GM18517 (cell line): ENCODE measurements around the gene FBXO40.

Source experiments
- ATAC-seq: cut with Tn5 transposase; IDR thresholded peaks from one replicate; pipeline ENCODE4 v1.9.1; 2021; ENCODE audit warnings: mild to moderate bottlenecking, moderate library complexity; ENCODE audit not compliant: unreplicated experiment

FBXO40 gene

GRCh38 chr3:121660356-121661171, 67.4 kb downstream of the FBXO40 start, which contains the start of gene HCLS1:
HCLS1 (minus strand) TSS chr3:121660903; CDS start chr3:121658347, 2,556 bp downstream.
- ATAC-seq, result peak; percentile 81

GRCh38 chr3:121661376-121661775, 68.2 kb downstream of the FBXO40 start:
- no peak for ATAC-seq

- no peak for ATAC-seq
These were observed 69.6 kb downstream of the FBXO40 start for GRCh38 chr3:121662742-121663141.

- ATAC-seq, result no peak
These were observed 70.1 kb downstream of the FBXO40 start for GRCh38 chr3:121663171-121663847.

DNA sequence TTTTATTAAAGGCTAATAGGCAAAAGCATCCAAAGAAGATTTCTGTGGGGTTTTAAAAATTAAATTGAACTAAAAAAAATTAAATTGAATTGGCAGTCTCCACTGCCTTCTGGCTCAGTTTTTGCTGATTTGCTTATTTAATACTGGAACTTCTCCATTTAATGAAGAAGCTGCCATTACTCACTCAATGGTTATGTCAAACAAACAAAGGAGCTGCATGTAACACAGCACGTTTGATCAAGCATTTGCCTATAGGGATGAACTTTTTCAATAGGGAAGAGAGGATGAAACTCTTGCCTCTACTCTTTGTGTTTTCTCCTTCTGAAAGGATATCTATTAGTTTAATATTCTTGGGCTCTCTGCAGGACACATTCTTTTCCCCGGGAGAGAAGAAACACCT, 72.3 kb downstream of the FBXO40 start:
- ATAC-seq, result no peak

DNA sequence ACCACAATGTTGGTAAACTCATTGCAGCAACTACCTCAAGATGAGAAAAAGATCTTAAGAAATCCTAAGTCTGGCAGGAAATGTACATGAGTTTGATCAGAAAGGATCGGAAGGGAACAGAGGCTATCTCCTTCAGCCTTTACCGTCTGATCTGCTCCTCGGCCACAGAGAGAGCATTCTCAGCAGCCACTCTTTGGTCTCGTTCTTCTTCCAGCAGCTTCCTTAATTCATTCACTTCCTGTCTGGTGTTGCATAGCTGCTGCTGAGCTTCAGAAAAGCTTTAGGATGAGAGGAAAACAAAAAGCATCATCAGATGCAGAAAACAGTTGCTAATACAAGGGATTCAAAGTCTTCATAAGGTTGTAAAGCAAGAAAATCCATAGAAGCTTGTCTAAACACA, 74.2 kb downstream of the FBXO40 start:
- ATAC-seq, result no peak

DNA sequence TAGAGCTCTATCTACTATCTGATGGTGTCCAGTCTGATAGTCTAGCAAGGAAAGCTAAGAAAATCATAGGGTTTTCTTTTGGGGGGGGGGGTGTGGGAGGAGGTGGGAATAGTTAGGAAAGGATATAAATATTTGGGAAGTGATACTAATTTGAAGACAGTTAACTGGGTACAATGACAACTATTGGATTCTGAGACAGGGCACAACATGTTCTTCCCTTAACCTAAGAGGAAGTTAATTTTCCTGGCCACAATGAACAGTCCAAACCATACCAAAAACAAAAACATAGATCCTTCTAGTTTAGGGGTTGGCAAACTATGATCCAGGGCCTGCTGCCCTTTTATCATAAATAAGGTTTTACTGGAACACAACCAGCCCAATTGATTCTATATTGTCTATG, 77.5 kb downstream of the FBXO40 start:
- ATAC-seq, result no peak

DNA sequence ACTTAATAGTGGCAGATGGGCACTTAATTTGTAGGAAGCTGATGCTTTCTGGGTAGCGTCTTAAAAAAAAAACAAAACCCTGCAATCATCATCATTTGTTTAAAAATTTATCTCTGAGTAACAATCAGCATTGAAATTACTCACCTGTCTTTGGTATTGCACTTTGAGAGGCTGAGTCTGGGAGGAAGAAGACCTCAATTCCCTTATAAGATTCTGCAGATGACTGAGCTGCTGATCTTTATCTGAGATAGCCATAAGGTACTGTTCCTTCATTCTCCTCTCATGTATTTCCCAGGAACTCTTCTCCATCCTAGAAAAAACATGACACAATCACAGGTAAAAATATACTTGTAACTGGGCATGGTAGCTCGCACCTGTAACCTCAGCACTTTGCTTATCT, 84.0 kb downstream of the FBXO40 start:
- ATAC-seq, result no peak
